T-helper 1 cell treated with Interleukin-12 subunit alpha and Interleukin-12 subunit beta and Interleukin-4 antibody, amounts not matched to agents 30 μg/mL and 1 μg/mL, for 36 hours (primary cell): ENCODE measurements around the gene TIPARP.
A peak's percentile ranks its signal among the peaks of the same experiment; 100 is the strongest.

ENCODE experiments used
- H3K27ac Mint-ChIP-seq: one replicate; pipeline ENCODE4 v1.8.0; 2021; ENCODE audit warnings: mild to moderate bottlenecking, mixed read lengths
- H3K27me3 Mint-ChIP-seq: one replicate; pipeline ENCODE4 v1.8.0; 2021; ENCODE audit warnings: low read depth, mixed read lengths
- H3K36me3 Mint-ChIP-seq: one replicate; pipeline ENCODE4 v1.8.0; 2021; ENCODE audit warnings: low read depth, mixed read lengths
- H3K4me1 Mint-ChIP-seq: one replicate; pipeline ENCODE4 v1.8.0; 2021; ENCODE audit warnings: low read depth, mixed read lengths
- H3K4me3 Mint-ChIP-seq: one replicate; pipeline ENCODE4 v1.8.0; 2021; ENCODE audit warnings: mild to moderate bottlenecking, moderate library complexity, mixed read lengths
- H3K9me3 Mint-ChIP-seq: one replicate; pipeline ENCODE4 v1.8.0; 2021; ENCODE audit warnings: mixed read lengths

TIPARP gene

GRCh38 chr3:156674046-156674910 is at the start of gene TIPARP:
Gene TIPARP, plus strand, starts transcription at chr3:156674590. Its CDS starts 3,108 bp downstream, at chr3:156677698.
- H3K4me1 Mint-ChIP-seq: peaks cover 36% of the 10 kb centered on the region
- no peaks in the 10 kb centered on the region for H3K9me3 Mint-ChIP-seq
- no peaks in the 10 kb centered on the region for H3K27me3 Mint-ChIP-seq
- H3K36me3 Mint-ChIP-seq: peaks cover 29% of the 10 kb centered on the region
- H3K4me3 Mint-ChIP-seq: peak within 1 kb of the TSS; percentile 94
- H3K27ac Mint-ChIP-seq: peak within 1 kb of the TSS; percentile 92

GRCh38 chr3:156626104-156626503 is 48.3 kb upstream of the TIPARP start:
- Mint-ChIP-seq H3K4me1 (no peaks in the 10 kb centered on the region), H3K9me3 (no peaks in the 10 kb centered on the region), H3K27ac (no peak overlapping the region), H3K27me3 (peaks cover 17% of the 10 kb centered on the region), H3K36me3 (no peaks in the 10 kb centered on the region), H3K4me3 (no peak overlapping the region)

- H3K4me3 Mint-ChIP-seq: no peak overlapping the region
- no peak overlapping the region for H3K27ac Mint-ChIP-seq
- no peaks in the 10 kb centered on the region for H3K9me3 Mint-ChIP-seq
- no peaks in the 10 kb centered on the region for H3K4me1 Mint-ChIP-seq
- H3K36me3 Mint-ChIP-seq: no peaks in the 10 kb centered on the region
- H3K27me3 Mint-ChIP-seq: peaks cover 16% of the 10 kb centered on the region
Observed at GRCh38 chr3:156627946-156628569, 46.3 kb upstream of the TIPARP start.

GRCh38 chr3:156628836-156629618 is 45.4 kb upstream of the TIPARP start:
- no peaks in the 10 kb centered on the region for H3K9me3 Mint-ChIP-seq
- H3K4me1 Mint-ChIP-seq: no peaks in the 10 kb centered on the region
- peaks cover 16% of the 10 kb centered on the region for H3K27me3 Mint-ChIP-seq
- no peak overlapping the region for H3K27ac Mint-ChIP-seq
- H3K36me3 Mint-ChIP-seq: no peaks in the 10 kb centered on the region
- H3K4me3 Mint-ChIP-seq: no peak overlapping the region

GRCh38 chr3:156630081-156630772 is 44.2 kb upstream of the TIPARP start:
- no peaks in the 10 kb centered on the region for H3K36me3 Mint-ChIP-seq
- H3K4me3 Mint-ChIP-seq: no peak overlapping the region
- no peaks in the 10 kb centered on the region for H3K4me1 Mint-ChIP-seq
- no peaks in the 10 kb centered on the region for H3K9me3 Mint-ChIP-seq
- H3K27ac Mint-ChIP-seq: no peak overlapping the region
- peaks cover 16% of the 10 kb centered on the region for H3K27me3 Mint-ChIP-seq

GRCh38 chr3:156630773-156631093 is 43.7 kb upstream of the TIPARP start:
- no peaks in the 10 kb centered on the region for H3K4me1 Mint-ChIP-seq
- no peak overlapping the region for H3K27ac Mint-ChIP-seq
- H3K27me3 Mint-ChIP-seq: peaks cover 16% of the 10 kb centered on the region
- H3K9me3 Mint-ChIP-seq: no peaks in the 10 kb centered on the region
- no peaks in the 10 kb centered on the region for H3K36me3 Mint-ChIP-seq
- no peak overlapping the region for H3K4me3 Mint-ChIP-seq

- H3K27ac Mint-ChIP-seq: no peak overlapping the region
- H3K4me1 Mint-ChIP-seq: no peaks in the 10 kb centered on the region
Observed at GRCh38 chr3:156631323-156631722, 43.1 kb upstream of the TIPARP start.

GRCh38 chr3:156632601-156633000 is 41.8 kb upstream of the TIPARP start:
- Mint-ChIP-seq H3K4me1 (no peaks in the 10 kb centered on the region), H3K36me3 (no peaks in the 10 kb centered on the region), H3K27me3 (peaks cover 15% of the 10 kb centered on the region), H3K9me3 (no peaks in the 10 kb centered on the region), H3K4me3 (no peak overlapping the region), H3K27ac (no peak overlapping the region)

More at GRCh38 chr3:156631323-156631722, 43.1 kb upstream of the TIPARP start:
- no peak overlapping the region for H3K4me3 Mint-ChIP-seq
- H3K36me3 Mint-ChIP-seq: no peaks in the 10 kb centered on the region
- H3K27me3 Mint-ChIP-seq: peaks cover 16% of the 10 kb centered on the region
- no peaks in the 10 kb centered on the region for H3K9me3 Mint-ChIP-seq

- Mint-ChIP-seq H3K4me1 (no peaks in the 10 kb centered on the region), H3K9me3 (no peaks in the 10 kb centered on the region), H3K4me3 (no peak overlapping the region), H3K36me3 (no peaks in the 10 kb centered on the region), H3K27ac (no peak overlapping the region), H3K27me3 (peaks cover 7% of the 10 kb centered on the region)
Observed at GRCh38 chr3:156633335-156633734, 41.1 kb upstream of the TIPARP start.

- Mint-ChIP-seq H3K4me1 (no peaks in the 10 kb centered on the region), H3K27me3 (no peaks in the 10 kb centered on the region), H3K9me3 (no peaks in the 10 kb centered on the region), H3K4me3 (no peak overlapping the region), H3K36me3 (no peaks in the 10 kb centered on the region), H3K27ac (no peak overlapping the region)
Observed at GRCh38 chr3:156635034-156635433, 39.4 kb upstream of the TIPARP start.

- H3K4me1 Mint-ChIP-seq: peaks cover 2% of the 10 kb centered on the region
Observed at GRCh38 chr3:156635973-156636372, 38.4 kb upstream of the TIPARP start.

GRCh38 chr3:156637480-156638022 is 36.8 kb upstream of the TIPARP start:
- Mint-ChIP-seq H3K27me3 (no peaks in the 10 kb centered on the region), H3K27ac (no peak overlapping the region), H3K4me1 (peaks cover 8% of the 10 kb centered on the region), H3K4me3 (no peak overlapping the region), H3K36me3 (no peaks in the 10 kb centered on the region), H3K9me3 (no peaks in the 10 kb centered on the region)

More at GRCh38 chr3:156635973-156636372, 38.4 kb upstream of the TIPARP start:
- Mint-ChIP-seq H3K4me3 (no peak overlapping the region), H3K9me3 (no peaks in the 10 kb centered on the region), H3K27me3 (no peaks in the 10 kb centered on the region), H3K27ac (no peak overlapping the region), H3K36me3 (no peaks in the 10 kb centered on the region)

GRCh38 chr3:156638271-156638670 is 36.1 kb upstream of the TIPARP start:
- Mint-ChIP-seq H3K27ac (no peak overlapping the region), H3K9me3 (no peaks in the 10 kb centered on the region), H3K27me3 (no peaks in the 10 kb centered on the region), H3K4me1 (peaks cover 13% of the 10 kb centered on the region), H3K36me3 (no peaks in the 10 kb centered on the region), H3K4me3 (no peak overlapping the region)

- Mint-ChIP-seq H3K4me1 (peaks cover 21% of the 10 kb centered on the region), H3K27me3 (no peaks in the 10 kb centered on the region), H3K4me3 (no peak overlapping the region), H3K9me3 (no peaks in the 10 kb centered on the region), H3K36me3 (no peaks in the 10 kb centered on the region), H3K27ac (no peak overlapping the region)
Observed at GRCh38 chr3:156639414-156640023, 34.9 kb upstream of the TIPARP start.
